HL-60 (cell line): ENCODE data around the gene MED29.

Experiments
- CTCF ChIP-seq: IDR thresholded peaks from one replicate; pipeline ENCODE4 v1.5.1; 2011; ENCODE audit warnings: low read length, control low read depth, inconsistent platforms; ENCODE audit not compliant: insufficient read depth
- GABPA ChIP-seq: IDR thresholded peaks from 2 replicates; pipeline ENCODE4 v1.6.1; 2012; ENCODE audit warnings: low read depth
- POLR2AphosphoS5 ChIP-seq: IDR thresholded peaks from 2 replicates; pipeline ENCODE4 v1.6.1; 2012; ENCODE audit warnings: low read depth

GRCh38 chr19:39408392-39409207 is 17.4 kb downstream of the MED29 start:
- TF ChIP-seq CTCF, result no peak
- TF ChIP-seq POLR2AphosphoS5, result no peak
- TF ChIP-seq GABPA, result no peak
